ENCODE measurements around the gene HBM.
"Not testable (repeated sequence)": the region's sequence is repeated elsewhere in the genome, so short reads cannot be mapped to it uniquely, and the experiment has no call there.

The HBM gene

GRCh38 chr16:149024-149660, 16.6 kb upstream of the HBM start:
- Histone ChIP-seq H3K4me3 (IDR thresholded peaks at IDR 0.05; ENCODE audit: insufficient read depth, low read depth, low read length) (no peak overlapping the region), H3K27me3 (ENCODE audit: insufficient read depth, low read depth) (peaks cover 60% of the 10 kb centered on the region), H3K9ac (no peak overlapping the region), H3K79me2 (ENCODE audit: insufficient read depth, low read depth) (no peaks in the 10 kb centered on the region), H3K4me1 (ENCODE audit: low read depth, poor library complexity, severe bottlenecking) (no peaks in the 10 kb centered on the region), H3K4me2 (no peak overlapping the region), H3K27ac (no peak overlapping the region), H4K20me1 (ENCODE audit: insufficient read depth) (no peaks in the 10 kb centered on the region), H3K36me3 (ENCODE audit: insufficient read depth) (no peaks in the 10 kb centered on the region), H2AFZ (ENCODE audit: low read depth) (no peak overlapping the region)
- no peak for TF ChIP-seq CTCF (conservative IDR thresholded peaks at IDR 0.05; ENCODE audit: low read depth, low read length)

DNA sequence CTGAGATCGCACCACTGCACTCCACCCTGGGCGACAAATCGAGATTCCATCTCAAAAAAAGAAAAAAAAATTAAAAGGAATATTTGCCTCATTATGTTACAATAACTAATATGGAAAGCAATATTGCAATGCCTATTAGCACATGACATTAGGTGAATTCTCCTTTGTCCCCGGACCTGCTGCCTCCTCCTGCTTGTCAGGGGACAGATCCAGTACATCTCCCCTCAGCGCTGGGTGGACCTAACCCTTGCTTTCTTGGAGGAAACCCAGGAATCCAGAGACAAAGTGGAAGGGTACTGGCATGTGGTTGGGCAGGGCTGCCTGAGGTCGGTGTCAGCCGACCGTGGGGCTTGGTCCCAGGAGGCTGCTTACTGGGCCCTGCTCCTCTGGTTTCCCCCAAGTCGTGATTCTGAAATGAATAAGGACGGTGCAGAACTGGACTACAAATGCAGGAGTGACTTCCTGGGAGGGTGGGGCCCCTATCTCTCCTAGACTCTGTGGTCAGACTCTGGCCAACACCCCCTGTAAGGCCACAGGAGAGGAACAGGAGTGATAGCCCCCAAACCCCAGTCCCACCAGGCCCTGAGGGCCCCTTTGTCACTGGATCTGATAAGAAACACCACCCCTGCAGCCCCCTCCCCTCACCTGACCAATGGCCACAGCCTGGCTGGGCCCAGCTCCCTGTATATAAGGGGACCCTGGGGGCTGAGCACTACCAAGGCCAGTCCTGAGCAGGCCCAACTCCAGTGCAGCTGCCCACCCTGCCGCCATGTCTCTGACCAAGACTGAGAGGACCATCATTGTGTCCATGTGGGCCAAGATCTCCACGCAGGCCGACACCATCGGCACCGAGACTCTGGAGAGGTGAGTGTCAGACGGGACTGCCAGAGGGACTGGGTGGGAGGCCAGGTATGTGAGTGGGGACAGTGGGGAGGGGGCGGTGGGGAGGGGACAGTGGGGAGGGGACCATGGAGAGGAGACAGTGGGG, 13.3 kb upstream of the HBM start, which contains the start of gene HBZ:
TSS of gene HBZ (plus strand) at position 504 of the 988 bp plus-strand sequence. CDS start at position 770, 266 bp downstream.
- no peak within 1 kb of the TSS for H3K27ac ChIP-seq
- H3K4me3 ChIP-seq (IDR thresholded peaks at IDR 0.05; ENCODE audit: insufficient read depth, low read depth, low read length): no peak within 1 kb of the TSS
- peaks cover 9% of the 10 kb centered on the region for H3K4me1 ChIP-seq (ENCODE audit: low read depth, poor library complexity, severe bottlenecking)
- no peak within 1 kb of the TSS for H3K9ac ChIP-seq
- H4K20me1 ChIP-seq (ENCODE audit: insufficient read depth): no peaks in the 10 kb centered on the region
- no peaks in the 10 kb centered on the region for H3K36me3 ChIP-seq (ENCODE audit: insufficient read depth)
- no peak within 1 kb of the TSS for H2AFZ ChIP-seq (ENCODE audit: low read depth)
- no peaks in the 10 kb centered on the region for H3K79me2 ChIP-seq (ENCODE audit: insufficient read depth, low read depth)
- peaks cover 69% of the 10 kb centered on the region for H3K27me3 ChIP-seq (ENCODE audit: insufficient read depth, low read depth)
- no peak for TF ChIP-seq CTCF (conservative IDR thresholded peaks at IDR 0.05; ENCODE audit: low read depth, low read length)
- H3K4me2 ChIP-seq: no peak within 1 kb of the TSS

DNA sequence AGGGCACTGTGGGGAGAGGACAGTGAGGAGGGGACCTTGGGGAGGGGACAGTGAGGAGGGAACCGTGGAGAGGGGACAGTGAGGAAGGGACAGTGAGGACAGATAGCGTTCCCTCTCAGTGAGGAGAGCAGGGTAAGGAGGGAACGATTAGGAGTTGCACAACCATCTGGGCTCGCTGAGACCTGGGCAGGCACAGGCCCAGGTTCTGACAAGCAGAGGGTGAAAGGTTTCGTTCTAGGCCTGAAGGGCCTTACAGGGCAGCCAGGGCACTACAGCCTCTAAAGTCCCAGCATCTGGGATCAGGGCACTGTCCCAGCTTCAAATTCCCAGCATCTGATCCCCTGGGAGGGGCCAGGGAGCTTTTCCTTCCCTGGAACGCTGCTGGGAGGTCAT, 12.7 kb upstream of the HBM start:
- H3K79me2 ChIP-seq (ENCODE audit: insufficient read depth, low read depth); H3K9ac ChIP-seq; H3K4me1 ChIP-seq (ENCODE audit: low read depth, poor library complexity, severe bottlenecking); H3K27ac ChIP-seq; H3K4me3 ChIP-seq (IDR thresholded peaks at IDR 0.05; ENCODE audit: insufficient read depth, low read depth, low read length); H3K36me3 ChIP-seq (ENCODE audit: insufficient read depth); H4K20me1 ChIP-seq (ENCODE audit: insufficient read depth); H3K4me2 ChIP-seq; H2AFZ ChIP-seq (ENCODE audit: low read depth): not testable (repeated sequence)
- peaks cover 70% of the 10 kb centered on the region for H3K27me3 ChIP-seq (ENCODE audit: insufficient read depth, low read depth)

DNA sequence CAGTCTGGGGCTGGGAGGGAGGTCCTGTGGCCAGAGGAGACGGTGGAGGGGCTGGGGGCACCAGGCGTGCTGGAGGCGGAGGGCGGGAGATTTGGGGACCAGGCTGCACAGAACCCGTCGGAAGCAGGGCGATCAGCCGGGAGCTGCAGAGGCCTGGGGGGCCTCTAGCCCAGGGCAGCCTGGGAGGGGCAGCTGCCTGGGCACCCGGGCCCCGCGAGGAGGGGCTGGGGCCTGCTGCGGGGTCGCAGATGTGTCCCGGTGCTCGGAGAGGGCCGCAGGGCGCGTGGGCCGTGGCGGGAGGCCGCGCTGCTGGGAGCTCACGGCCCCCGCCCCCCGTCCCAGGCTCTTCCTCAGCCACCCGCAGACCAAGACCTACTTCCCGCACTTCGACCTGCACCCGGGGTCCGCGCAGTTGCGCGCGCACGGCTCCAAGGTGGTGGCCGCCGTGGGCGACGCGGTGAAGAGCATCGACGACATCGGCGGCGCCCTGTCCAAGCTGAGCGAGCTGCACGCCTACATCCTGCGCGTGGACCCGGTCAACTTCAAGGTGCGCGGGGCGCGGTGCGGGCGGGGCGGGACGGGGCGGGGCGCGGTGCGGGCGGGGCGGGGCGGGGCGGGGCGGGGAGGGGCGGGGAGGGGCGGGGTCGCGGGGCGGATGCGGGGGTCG, 12.1 kb upstream of the HBM start:
- H3K36me3 ChIP-seq (ENCODE audit: insufficient read depth); H3K27ac ChIP-seq; H3K79me2 ChIP-seq (ENCODE audit: insufficient read depth, low read depth); H2AFZ ChIP-seq (ENCODE audit: low read depth); H3K4me3 ChIP-seq (IDR thresholded peaks at IDR 0.05; ENCODE audit: insufficient read depth, low read depth, low read length); H3K4me1 ChIP-seq (ENCODE audit: low read depth, poor library complexity, severe bottlenecking); H3K9ac ChIP-seq; H3K4me2 ChIP-seq; H4K20me1 ChIP-seq (ENCODE audit: insufficient read depth): not testable (repeated sequence)
- peaks cover 69% of the 10 kb centered on the region for H3K27me3 ChIP-seq (ENCODE audit: insufficient read depth, low read depth)

DNA sequence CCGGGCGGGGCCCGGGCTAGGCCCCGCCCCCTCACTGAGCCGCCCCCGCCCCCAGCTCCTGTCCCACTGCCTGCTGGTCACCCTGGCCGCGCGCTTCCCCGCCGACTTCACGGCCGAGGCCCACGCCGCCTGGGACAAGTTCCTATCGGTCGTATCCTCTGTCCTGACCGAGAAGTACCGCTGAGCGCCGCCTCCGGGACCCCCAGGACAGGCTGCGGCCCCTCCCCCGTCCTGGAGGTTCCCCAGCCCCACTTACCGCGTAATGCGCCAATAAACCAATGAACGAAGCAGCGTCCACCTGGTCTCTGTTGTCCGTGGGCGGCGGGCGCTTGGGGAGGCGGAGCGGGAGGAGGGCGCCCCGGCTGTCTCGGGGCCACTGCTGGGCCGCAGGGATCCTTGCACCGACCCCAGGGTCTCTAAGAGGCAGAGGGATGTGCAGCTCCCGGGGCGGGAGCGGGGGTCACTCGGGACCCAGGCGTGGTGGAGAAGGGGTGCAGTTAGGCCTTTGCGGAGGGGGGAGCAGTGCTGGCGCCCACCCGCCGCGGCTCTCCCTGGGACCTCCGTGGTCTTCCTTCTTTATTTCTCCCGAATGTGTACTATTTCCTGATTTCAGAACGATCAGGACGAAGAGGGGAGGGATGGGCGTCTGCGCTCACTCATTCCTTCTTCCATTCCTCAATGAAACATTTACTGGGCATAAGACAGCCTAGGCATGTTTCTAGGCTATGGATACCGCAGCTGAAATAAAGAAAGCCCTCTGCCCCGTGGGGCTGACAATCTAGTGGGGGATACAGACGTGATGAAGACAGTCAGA, 11.4 kb upstream of the HBM start:
- no peak overlapping the region for H3K4me3 ChIP-seq (IDR thresholded peaks at IDR 0.05; ENCODE audit: insufficient read depth, low read depth, low read length)
- no peak overlapping the region for H3K9ac ChIP-seq
- peaks cover 9% of the 10 kb centered on the region for H3K4me1 ChIP-seq (ENCODE audit: low read depth, poor library complexity, severe bottlenecking)
- peak overlapping the region; percentile 87 for H3K4me2 ChIP-seq
- peaks cover 68% of the 10 kb centered on the region for H3K27me3 ChIP-seq (ENCODE audit: insufficient read depth, low read depth)
- no peaks in the 10 kb centered on the region for H3K79me2 ChIP-seq (ENCODE audit: insufficient read depth, low read depth)
- no peak overlapping the region for H3K27ac ChIP-seq
- H4K20me1 ChIP-seq (ENCODE audit: insufficient read depth): no peaks in the 10 kb centered on the region
- peak overlapping the region; percentile 79 for H2AFZ ChIP-seq (ENCODE audit: low read depth)
- TF ChIP-seq CTCF (conservative IDR thresholded peaks at IDR 0.05; ENCODE audit: low read depth, low read length): no peak
- H3K36me3 ChIP-seq (ENCODE audit: insufficient read depth): no peaks in the 10 kb centered on the region
